A549 treated with RU486 at 1 μM for 4 hours (cell line): ENCODE results near the gene TGFBR1. TPM values are rescaled to one million over a fixed set of nuclear protein-coding genes. Genes with fewer than 3 reads are reported as not detected.

Experiments used
- total RNA-seq: library from RNA; stranded (reverse); fragments of 200-300 nt; extraction: Qiagen RNA extraction; gene quantifications from 5 replicates; pipeline ENCODE4 v1.2.3, GENCODE V29; 2022; ENCODE audit warnings: low read depth

The TGFBR1 gene
- 22.4 to 61.6 TPM (median 50.9 TPM) in 5 replicates for total RNA-seq

GRCh38 chr9:99104459-99105151, at the start of gene TGFBR1:
TGFBR1 (plus strand) TSS chr9:99105113; CDS start chr9:99105206, 93 bp downstream.

Other genes starting within 250 kb of the TGFBR1 start
- gene COL15A1, start 161.2 kb upstream of the TGFBR1 start, total RNA-seq: 0.26 to 0.50 TPM (median 0.34 TPM) in 5 replicates
- 41.2 to 52.4 TPM (median 49.1 TPM) in 5 replicates for gene ALG2, start 116.8 kb downstream of the TGFBR1 start, total RNA-seq
- gene SEC61B, start 117.2 kb downstream of the TGFBR1 start, total RNA-seq: 277 to 323 TPM (median 309 TPM) in 5 replicates